HG02588 (cell line): Measurements from ENCODE around the gene PHACTR1.

ENCODE experiments used
- ATAC-seq: cut with Tn5 transposase; IDR thresholded peaks from one replicate; pipeline ENCODE4 v1.9.1; 2021; ENCODE audit warnings: mild to moderate bottlenecking, moderate library complexity; ENCODE audit not compliant: unreplicated experiment

The PHACTR1 gene

GRCh38 chr6:13058051-13058450 lies 341.5 kb downstream of the PHACTR1 start:
- no peak for ATAC-seq

DNA sequence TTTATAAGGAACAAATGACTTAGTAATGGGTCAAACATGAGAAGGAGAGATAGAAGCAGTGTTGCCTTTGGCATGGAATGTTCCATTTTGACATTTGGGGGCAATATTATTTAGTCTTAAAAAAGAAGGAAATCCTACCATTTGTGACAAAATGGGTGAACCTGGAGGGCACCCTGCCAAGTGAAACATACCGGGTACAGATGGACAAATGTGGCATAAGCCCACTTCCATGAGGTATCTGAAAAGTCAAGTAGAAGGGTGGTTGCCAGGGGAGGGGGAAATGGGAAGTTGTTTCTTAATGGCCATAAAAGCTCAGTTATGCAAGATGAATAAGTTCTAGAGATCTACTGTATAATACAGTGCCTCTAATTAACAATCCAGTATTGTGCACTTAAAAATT lies 342.5 kb downstream of the PHACTR1 start:
- no peak for ATAC-seq

- ATAC-seq = no peak
These were observed 346.8 kb downstream of the PHACTR1 start for GRCh38 chr6:13063300-13063918.

- no peak for ATAC-seq
These were observed 349.0 kb downstream of the PHACTR1 start for GRCh38 chr6:13065581-13065980.

GRCh38 chr6:13066050-13066449 lies 349.5 kb downstream of the PHACTR1 start:
- ATAC-seq = no peak

DNA sequence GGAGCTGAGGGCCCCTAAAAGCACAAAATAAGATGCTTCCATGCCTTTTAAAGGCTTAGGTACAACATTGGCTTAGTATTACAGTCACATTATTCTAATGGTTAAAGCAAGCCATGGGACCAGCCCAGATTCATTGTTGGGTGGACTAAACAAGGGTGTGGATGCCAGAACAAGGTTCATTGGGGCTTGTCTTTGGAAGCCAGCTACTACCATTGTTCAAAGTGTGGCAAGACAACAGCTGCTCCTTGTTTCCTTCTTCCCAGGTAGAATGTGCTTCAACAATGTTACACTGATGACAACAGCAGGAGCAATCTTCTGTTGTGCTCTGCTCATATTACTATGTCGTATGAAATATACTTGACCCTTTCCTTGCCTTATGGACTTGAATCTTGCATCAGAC lies 350.3 kb downstream of the PHACTR1 start:
- no peak for ATAC-seq

- no peak for ATAC-seq
These were observed 352.1 kb downstream of the PHACTR1 start for GRCh38 chr6:13068586-13069210.

DNA sequence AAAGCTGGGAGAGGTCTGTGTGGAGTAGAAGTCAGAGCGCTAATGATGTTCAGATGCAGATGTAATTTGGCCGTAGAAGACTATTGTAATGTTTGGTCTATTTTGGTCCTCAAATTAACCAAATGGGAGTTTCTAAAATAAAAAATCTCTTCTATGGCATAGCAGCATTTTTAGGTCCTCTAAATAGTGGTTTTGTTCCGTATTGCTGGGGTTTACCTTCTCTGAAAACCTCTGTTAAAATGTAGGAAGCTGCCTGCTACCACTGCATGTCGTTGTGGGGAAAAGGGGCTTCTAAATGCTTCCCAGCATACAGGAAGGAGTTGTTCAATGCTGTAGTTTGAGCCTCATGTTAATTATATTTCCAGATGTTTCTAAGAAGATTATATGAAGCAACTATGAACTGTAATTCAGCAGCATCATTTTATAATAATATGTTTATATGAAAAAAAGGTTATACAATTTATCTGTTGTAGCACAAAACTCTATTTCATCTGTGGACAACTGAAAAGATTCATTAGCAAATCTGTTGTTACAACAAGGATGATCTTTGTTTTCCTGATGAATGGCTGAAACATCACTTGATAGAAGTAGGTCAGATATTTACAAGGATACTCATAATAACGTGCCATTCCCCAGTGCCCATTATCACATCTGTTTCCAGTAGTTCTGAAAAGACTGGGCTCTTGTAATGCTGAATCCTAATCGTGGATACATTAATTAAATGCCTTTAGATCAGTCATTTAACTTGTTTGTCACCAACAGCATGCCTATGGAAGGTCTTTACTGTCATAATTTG lies 355.2 kb downstream of the PHACTR1 start:
- no peak for ATAC-seq

DNA sequence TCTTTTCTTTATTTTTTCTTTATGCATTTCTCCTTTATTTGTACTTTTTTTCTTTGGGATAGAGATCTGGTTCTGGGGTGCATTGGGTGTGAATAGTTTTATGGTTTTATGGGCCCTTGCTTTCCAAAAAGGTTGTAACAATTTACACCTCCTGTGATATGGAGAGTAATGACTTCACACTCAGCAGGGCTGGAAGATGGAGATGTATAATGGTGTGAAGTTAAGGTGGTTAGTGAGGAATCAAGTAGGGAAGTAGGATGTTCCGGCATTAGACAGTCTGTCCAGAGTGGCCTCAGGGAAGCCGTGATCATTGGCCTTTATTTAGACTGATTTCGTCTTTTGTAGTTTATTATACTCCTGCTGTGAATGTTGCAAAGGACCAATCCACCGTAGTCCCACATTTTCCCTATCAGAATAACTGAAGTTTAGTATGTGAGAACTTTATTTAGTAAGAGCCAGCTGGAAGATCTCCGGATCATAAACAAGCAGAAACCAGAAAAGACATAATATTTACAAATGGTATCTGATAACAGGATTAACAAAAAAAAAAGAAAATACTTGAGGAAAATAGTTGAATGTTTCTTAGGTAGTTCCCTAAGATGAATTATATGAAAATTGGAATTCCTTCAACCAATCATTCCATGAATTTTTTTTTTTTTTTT lies 356.2 kb downstream of the PHACTR1 start:
- ATAC-seq = no peak

DNA sequence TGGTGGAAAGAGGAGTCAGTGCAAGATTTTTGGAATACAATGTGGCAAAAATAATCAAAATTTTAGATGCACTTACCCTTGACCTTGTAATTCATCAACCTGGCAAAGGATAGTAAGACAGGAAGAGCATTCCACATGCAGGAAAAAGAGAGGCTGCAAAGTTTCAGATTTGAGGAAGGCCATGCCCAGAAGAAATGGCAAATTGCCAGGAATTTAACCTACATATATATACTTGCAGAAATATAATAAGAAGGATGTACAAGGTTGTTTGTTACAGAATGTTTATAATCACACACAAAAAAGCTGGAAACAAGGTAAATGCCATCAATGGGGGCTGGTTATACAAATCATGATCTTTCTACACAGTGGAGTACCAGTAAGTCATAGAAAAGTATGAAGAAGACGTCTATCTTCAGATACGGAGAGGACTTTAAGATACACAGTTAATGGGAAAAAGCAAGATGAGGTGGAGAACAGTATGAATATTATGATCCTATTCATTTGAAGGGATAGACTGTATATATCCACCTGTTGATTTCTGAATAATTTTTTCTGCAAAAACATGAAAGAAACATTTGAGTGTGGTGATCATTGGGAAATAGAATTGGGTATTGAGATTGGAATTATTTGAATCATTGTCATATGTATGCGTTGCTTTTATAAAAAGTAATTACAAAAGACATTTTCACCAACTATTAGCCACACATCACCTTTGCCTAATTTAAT lies 358.0 kb downstream of the PHACTR1 start:
- ATAC-seq = no peak

- no peak for ATAC-seq
These were observed 358.7 kb downstream of the PHACTR1 start for GRCh38 chr6:13075141-13075845.

- no peak for ATAC-seq
These were observed 360.0 kb downstream of the PHACTR1 start for GRCh38 chr6:13076575-13076974.

DNA sequence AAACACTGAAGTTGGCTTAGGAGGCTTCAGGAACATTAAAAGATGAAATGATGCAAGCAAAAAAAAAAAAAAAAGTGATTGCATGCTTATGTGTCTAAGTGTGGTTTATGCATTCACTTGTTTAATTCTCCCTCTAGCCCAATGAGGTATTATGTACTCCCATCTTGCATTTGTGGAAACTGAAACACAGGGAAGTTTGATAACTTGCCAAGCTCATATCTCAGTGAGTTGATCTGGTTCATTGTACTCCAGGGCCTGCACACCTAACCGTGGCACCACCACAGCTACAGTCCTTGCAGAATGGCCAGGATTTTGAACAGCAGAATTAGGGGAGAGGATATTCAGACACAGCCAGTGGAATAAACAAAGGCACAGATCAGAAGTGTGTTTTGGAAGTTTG lies 360.6 kb downstream of the PHACTR1 start:
- no peak for ATAC-seq

DNA sequence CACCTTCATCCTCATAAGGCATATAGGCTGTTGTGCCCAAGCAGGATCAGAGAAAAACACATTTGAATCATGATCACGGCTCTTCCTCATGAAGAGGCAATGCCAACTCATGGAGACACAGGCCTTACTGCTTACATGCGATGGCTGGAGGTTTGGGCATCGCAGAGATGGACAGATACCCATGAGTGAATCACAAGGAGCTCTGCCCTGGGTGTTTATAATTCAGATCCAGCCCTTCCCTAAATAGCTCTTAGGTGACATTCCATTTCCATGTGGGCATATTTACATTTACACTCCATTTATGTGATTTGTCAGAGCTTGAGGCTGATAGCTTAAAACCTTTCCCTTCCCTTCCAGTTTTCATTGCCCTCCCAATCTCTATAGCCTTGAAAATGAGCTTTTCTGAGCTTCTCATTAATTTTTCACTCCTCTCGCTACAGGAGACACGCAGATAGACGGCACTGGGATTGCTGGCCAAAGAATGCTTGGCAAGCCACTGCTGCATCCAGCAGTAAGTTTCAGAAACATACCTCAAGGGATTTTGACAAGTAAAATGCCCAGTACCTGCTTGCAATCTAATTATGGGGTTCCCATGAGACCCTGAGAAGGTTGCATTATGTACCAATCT lies 362.6 kb downstream of the PHACTR1 start:
- ATAC-seq = no peak

- no peak for ATAC-seq
These were observed 364.1 kb downstream of the PHACTR1 start for GRCh38 chr6:13080462-13081188.

- no peak for ATAC-seq
These were observed 364.6 kb downstream of the PHACTR1 start for GRCh38 chr6:13081189-13081563.

DNA sequence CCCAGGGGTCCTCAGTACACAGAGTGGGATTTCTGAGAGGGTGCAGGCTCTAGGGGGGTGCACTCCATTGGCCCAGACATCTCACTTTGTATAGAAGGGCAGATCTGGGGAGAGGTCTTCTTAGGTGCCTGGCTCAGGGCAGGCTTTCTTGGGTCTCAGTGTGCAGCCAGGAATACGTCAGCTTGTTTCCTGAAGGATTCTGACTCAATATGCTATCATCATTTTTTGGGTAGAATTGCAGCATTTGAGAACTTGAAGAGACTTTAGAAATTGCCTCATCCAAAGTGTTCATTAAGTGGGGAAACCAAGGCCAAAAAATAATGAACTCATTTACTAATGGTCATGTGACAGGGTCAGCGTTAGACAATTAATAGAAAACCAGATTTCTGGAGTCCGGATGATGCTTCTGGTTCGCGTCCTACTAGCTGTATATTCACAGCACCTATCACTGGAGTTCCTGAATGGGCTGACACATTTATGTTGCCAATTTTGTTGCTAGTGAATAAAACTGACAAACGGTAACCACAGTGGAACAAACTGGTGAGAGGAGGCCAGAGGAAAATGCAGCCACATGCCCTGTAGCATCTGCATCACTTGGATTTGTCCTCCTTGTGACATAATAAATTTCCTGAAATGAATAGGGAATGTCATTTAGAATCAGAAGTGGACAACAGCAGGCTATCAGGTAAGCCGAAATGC lies 372.9 kb downstream of the PHACTR1 start:
- ATAC-seq = no peak

- ATAC-seq = no peak
These were observed 374.6 kb downstream of the PHACTR1 start for GRCh38 chr6:13091192-13091591.
